Fibroblast of the aortic adventitia (primary cell): Measurements from ENCODE around the gene SASH1. TPM values are rescaled to one million over a fixed set of nuclear protein-coding genes. Genes with fewer than 3 reads are reported as not detected.
"Not testable (repeated sequence)": the region's sequence is repeated elsewhere in the genome, so short reads cannot be mapped to it uniquely, and the experiment has no call there.

ENCODE experiments used
- DNase-seq: peaks from one replicate; pipeline ENCODE4 v3.0.0-alpha.2; 2010; ENCODE audit warnings: low read depth
- H3K4me3 ChIP-seq: 2 replicates; pipeline ENCODE4 v1.5.1; 2011; ENCODE audit warnings: low read depth, mild to moderate bottlenecking, control low read depth, low read length, moderate library complexity
- CTCF ChIP-seq: IDR thresholded peaks from 2 replicates; pipeline ENCODE4 v1.5.1; 2011; ENCODE audit warnings: mild to moderate bottlenecking, low read length, control low read depth, inconsistent platforms; ENCODE audit not compliant: insufficient read depth
- total RNA-seq: library from RNA; depleted of rRNA; stranded (reverse); fragments of >200 nt; gene quantifications from 2 replicates; pipeline ENCODE4 v1.2.3, GENCODE V29; 2012; ENCODE audit warnings: low replicate concordance

SASH1 gene
- total RNA-seq, 1 donor = 59.5 TPM

GRCh38 chr6:148347441-148348054, 4.9 kb downstream of the SASH1 start:
- no peak overlapping the region for H3K4me3 ChIP-seq
- no peak for DNase-seq
- no peak for TF ChIP-seq CTCF

- DNase-seq = no peak
- no peak overlapping the region for H3K4me3 ChIP-seq
- TF ChIP-seq CTCF = no peak
Measured at GRCh38 chr6:148348335-148348734, 5.7 kb downstream of the SASH1 start.

- DNase-seq = no peak
- no peak for TF ChIP-seq CTCF
- H3K4me3 ChIP-seq = no peak overlapping the region
Measured at GRCh38 chr6:148348778-148349177, 6.1 kb downstream of the SASH1 start.

- no peak for DNase-seq
- no peak for TF ChIP-seq CTCF
- H3K4me3 ChIP-seq = no peak overlapping the region
Measured at GRCh38 chr6:148349466-148349865, 6.8 kb downstream of the SASH1 start.

- no peak for TF ChIP-seq CTCF
- DNase-seq = no peak
- H3K4me3 ChIP-seq = no peak overlapping the region
Measured at GRCh38 chr6:148351309-148351708, 8.7 kb downstream of the SASH1 start.

- not testable (repeated sequence) for H3K4me3 ChIP-seq, DNase-seq
Measured at GRCh38 chr6:148352421-148352820, 9.8 kb downstream of the SASH1 start.

GRCh38 chr6:148358196-148358785, 15.7 kb downstream of the SASH1 start:
- DNase-seq = peak; percentile 87
- H3K4me3 ChIP-seq = no peak overlapping the region
- no peak for TF ChIP-seq CTCF
